Neural progenitor cell (in vitro differentiated cells): Measurements from ENCODE around the gene IQCN. TPM values are rescaled to one million over a fixed set of nuclear protein-coding genes. Genes with fewer than 3 reads are reported as not detected.

ENCODE experiments used
- DNase-seq: peaks from one replicate; pipeline ENCODE4 v3.0.0-alpha.2; 2016; ENCODE audit warnings: low spot score
- H2AFZ ChIP-seq: fragments of 200-600 bp; sonication (generic); replicated peaks from 2 replicates; pipeline ENCODE4 v1.6.1; 2016; ENCODE audit warnings: antibody characterized with exemption
- H3F3A ChIP-seq: fragments of 200-600 bp; sonication (generic); 2 replicates; pipeline ENCODE4 v1.6.1; 2016; ENCODE audit warnings: antibody characterized with exemption, low read depth
- H3K27ac ChIP-seq: fragments of 200-600 bp; sonication (generic); 2 replicates; pipeline ENCODE4 v1.5.1; 2016; ENCODE audit warnings: mild to moderate bottlenecking
- H3K27me3 ChIP-seq: fragments of 200-600 bp; sonication (generic); 2 replicates; pipeline ENCODE4 v1.6.1; 2016; ENCODE audit warnings: mild to moderate bottlenecking, moderate library complexity
- H3K36me3 ChIP-seq: fragments of 200-600 bp; sonication (generic); 2 replicates; pipeline ENCODE4 v1.5.1; 2016
- H3K4me1 ChIP-seq: fragments of 200-600 bp; sonication (generic); 2 replicates; pipeline ENCODE4 v1.6.1; 2016; ENCODE audit warnings: mixed run types
- H3K4me2 ChIP-seq: fragments of 200-600 bp; sonication (generic); 2 replicates; pipeline ENCODE4 v1.6.1; 2016
- H3K4me3 ChIP-seq: fragments of 200-600 bp; sonication (generic); 2 replicates; pipeline ENCODE4 v1.5.1; 2016
- H3K79me2 ChIP-seq: fragments of 200-600 bp; sonication (generic); 2 replicates; pipeline ENCODE4 v1.6.1; 2016; ENCODE audit warnings: low read depth
- H3K9ac ChIP-seq: fragments of 200-600 bp; sonication (generic); 2 replicates; pipeline ENCODE4 v1.6.1; 2016
- H3K9me3 ChIP-seq: fragments of 200-600 bp; sonication (generic); 2 replicates; pipeline ENCODE4 v1.5.1; 2016; ENCODE audit warnings: low read depth
- H4K20me1 ChIP-seq: fragments of 200-600 bp; sonication (generic); 2 replicates; pipeline ENCODE4 v1.6.1; 2016; ENCODE audit warnings: low read depth
- H3K27ac Mint-ChIP-seq: 3 replicates; pipeline ENCODE4 v1.8.0; 2021; ENCODE audit warnings: mixed read lengths
- H3K27me3 Mint-ChIP-seq: 2 replicates; pipeline ENCODE4 v1.8.0; 2022; ENCODE audit warnings: low read depth, mild to moderate bottlenecking, inconsistent platforms, moderate library complexity, mixed read lengths; ENCODE audit not compliant: insufficient read depth
- H3K36me3 Mint-ChIP-seq: 3 replicates; pipeline ENCODE4 v1.8.0; 2021; ENCODE audit warnings: mixed read lengths
- H3K4me1 Mint-ChIP-seq: 3 replicates; pipeline ENCODE4 v1.8.0; 2021; ENCODE audit warnings: mixed read lengths
- H3K4me3 Mint-ChIP-seq: 3 replicates; pipeline ENCODE4 v1.8.0; 2021; ENCODE audit warnings: mild to moderate bottlenecking, moderate library complexity, mixed read lengths
- H3K9me3 Mint-ChIP-seq: 3 replicates; pipeline ENCODE4 v1.8.0; 2020; ENCODE audit warnings: mixed read lengths
- EZH2 ChIP-seq: fragments of 200-600 bp; sonication (generic); IDR thresholded peaks from 2 replicates; pipeline ENCODE4 v1.6.1; 2017; ENCODE audit warnings: antibody characterized with exemption, mild to moderate bottlenecking, moderate library complexity
- EZH2phosphoT487 ChIP-seq: fragments of 200-600 bp; sonication (generic); IDR thresholded peaks from 2 replicates; pipeline ENCODE4 v1.6.1; 2017; ENCODE audit warnings: antibody characterized with exemption
- total RNA-seq: library from RNA; depleted of rRNA; stranded (reverse); fragments of >200 nt; gene quantifications from 2 replicates; pipeline ENCODE4 v1.2.3, GENCODE V29; 2015; ENCODE audit warnings: low replicate concordance
- TF ChIP-seq, protein P1 (sequence below): fragments of 200-600 bp; sonication (generic); IDR thresholded peaks from 2 replicates; pipeline ENCODE4 v1.5.1; 2017; ENCODE audit warnings: antibody characterized with exemption, mild to moderate bottlenecking

IQCN gene
- total RNA-seq, 1 donor from 2014 or later: 0.11 TPM

- no peak overlapping the region for H3K4me3 Mint-ChIP-seq
- peaks cover 28% of the 10 kb centered on the region for H3F3A ChIP-seq
- no peak overlapping the region for H3K4me2 ChIP-seq
- no peak overlapping the region for H3K9ac ChIP-seq
- H3K36me3 ChIP-seq: no peaks in the 10 kb centered on the region
- peaks cover 18% of the 10 kb centered on the region for H4K20me1 ChIP-seq
- H3K4me1 ChIP-seq: peaks cover 4% of the 10 kb centered on the region
- H2AFZ ChIP-seq: no peak overlapping the region
- H3K27me3 ChIP-seq: peaks cover 54% of the 10 kb centered on the region
- no peaks in the 10 kb centered on the region for H3K36me3 Mint-ChIP-seq
- no peaks in the 10 kb centered on the region for H3K79me2 ChIP-seq
- no peaks in the 10 kb centered on the region for H3K9me3 ChIP-seq
- no peak overlapping the region for H3K27ac ChIP-seq
- no peak for DNase-seq
- H3K4me1 Mint-ChIP-seq: peaks cover 21% of the 10 kb centered on the region
- no peak overlapping the region for H3K4me3 ChIP-seq
- H3K9me3 Mint-ChIP-seq: no peaks in the 10 kb centered on the region
- H3K27me3 Mint-ChIP-seq: peaks cover 50% of the 10 kb centered on the region
- no peak for TF ChIP-seq EZH2phosphoT487
- no peak for TF ChIP-seq EZH2
- TF ChIP-seq, protein P1, sequence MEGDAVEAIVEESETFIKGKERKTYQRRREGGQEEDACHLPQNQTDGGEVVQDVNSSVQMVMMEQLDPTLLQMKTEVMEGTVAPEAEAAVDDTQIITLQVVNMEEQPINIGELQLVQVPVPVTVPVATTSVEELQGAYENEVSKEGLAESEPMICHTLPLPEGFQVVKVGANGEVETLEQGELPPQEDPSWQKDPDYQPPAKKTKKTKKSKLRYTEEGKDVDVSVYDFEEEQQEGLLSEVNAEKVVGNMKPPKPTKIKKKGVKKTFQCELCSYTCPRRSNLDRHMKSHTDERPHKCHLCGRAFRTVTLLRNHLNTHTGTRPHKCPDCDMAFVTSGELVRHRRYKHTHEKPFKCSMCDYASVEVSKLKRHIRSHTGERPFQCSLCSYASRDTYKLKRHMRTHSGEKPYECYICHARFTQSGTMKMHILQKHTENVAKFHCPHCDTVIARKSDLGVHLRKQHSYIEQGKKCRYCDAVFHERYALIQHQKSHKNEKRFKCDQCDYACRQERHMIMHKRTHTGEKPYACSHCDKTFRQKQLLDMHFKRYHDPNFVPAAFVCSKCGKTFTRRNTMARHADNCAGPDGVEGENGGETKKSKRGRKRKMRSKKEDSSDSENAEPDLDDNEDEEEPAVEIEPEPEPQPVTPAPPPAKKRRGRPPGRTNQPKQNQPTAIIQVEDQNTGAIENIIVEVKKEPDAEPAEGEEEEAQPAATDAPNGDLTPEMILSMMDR: no peak
- H3K27ac Mint-ChIP-seq: no peak overlapping the region
Observed at GRCh38 chr19:18221815-18222725, 52.2 kb downstream of the IQCN start.

DNA sequence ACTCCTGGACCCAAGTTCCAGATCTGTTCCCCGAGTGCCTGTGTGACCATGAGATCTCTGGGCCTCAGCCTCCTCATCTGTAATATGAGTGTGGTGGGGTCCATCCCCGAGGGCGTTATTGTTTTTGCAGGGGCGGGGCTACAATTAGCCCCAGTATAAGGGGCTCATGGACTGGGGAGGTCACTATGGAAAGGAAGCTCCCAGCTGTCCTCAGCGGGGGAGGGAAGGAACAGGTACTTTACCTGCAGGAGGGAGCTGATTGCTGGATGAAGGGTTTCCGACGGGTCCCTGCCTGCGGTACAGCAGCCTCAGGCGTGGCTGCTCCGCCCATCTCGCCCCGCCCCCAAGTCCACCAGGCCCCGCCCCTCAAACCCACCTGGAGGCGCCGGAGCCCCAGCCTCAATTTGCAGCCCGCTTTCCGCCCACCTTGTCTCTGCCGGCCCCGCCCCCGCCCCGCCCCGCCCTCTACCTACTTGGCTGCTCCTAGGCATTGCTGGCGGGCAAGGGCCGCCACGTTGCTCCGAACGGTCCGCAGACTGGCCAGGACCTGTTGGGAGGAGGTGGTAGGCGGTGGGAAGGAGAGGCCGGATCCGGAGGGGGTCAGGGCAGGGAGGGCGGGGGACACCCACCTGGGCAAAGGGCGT is 53.5 kb downstream of the IQCN start:
- Mint-ChIP-seq H3K27me3 (peaks cover 43% of the 10 kb centered on the region), H3K4me1 (peaks cover 14% of the 10 kb centered on the region), H3K27ac (no peak overlapping the region), H3K36me3 (no peaks in the 10 kb centered on the region), H3K4me3 (no peak overlapping the region), H3K9me3 (no peaks in the 10 kb centered on the region)
- TF ChIP-seq EZH2 (no peak), EZH2phosphoT487 (no peak)
- TF ChIP-seq, protein P1: no peak
- peak; percentile 78 for DNase-seq
- Histone ChIP-seq H3K4me2 (peak overlapping the region; percentile 42), H3K9ac (no peak overlapping the region), H3K4me1 (peaks cover 4% of the 10 kb centered on the region), H3K27me3 (peaks cover 40% of the 10 kb centered on the region), H3K9me3 (no peaks in the 10 kb centered on the region), H2AFZ (no peak overlapping the region), H4K20me1 (peaks cover 13% of the 10 kb centered on the region), H3K79me2 (no peaks in the 10 kb centered on the region), H3K27ac (no peak overlapping the region), H3K4me3 (no peak overlapping the region), H3K36me3 (no peaks in the 10 kb centered on the region), H3F3A (peaks cover 22% of the 10 kb centered on the region)

GRCh38 chr19:18219911-18220631 is 54.2 kb downstream of the IQCN start:
- H3K9ac ChIP-seq: no peak overlapping the region
- Mint-ChIP-seq H3K36me3 (no peaks in the 10 kb centered on the region), H3K27me3 (peaks cover 39% of the 10 kb centered on the region), H3K4me1 (peaks cover 13% of the 10 kb centered on the region), H3K27ac (no peak overlapping the region), H3K9me3 (no peaks in the 10 kb centered on the region), H3K4me3 (no peak overlapping the region)
- no peaks in the 10 kb centered on the region for H3K79me2 ChIP-seq
- no peak overlapping the region for H3K4me3 ChIP-seq
- peaks cover 3% of the 10 kb centered on the region for H3K4me1 ChIP-seq
- peak overlapping the region; percentile 42 for H3K4me2 ChIP-seq
- H3K27me3 ChIP-seq: peaks cover 34% of the 10 kb centered on the region
- H3K36me3 ChIP-seq: no peaks in the 10 kb centered on the region
- TF ChIP-seq EZH2: no peak
- no peak for TF ChIP-seq EZH2phosphoT487
- TF ChIP-seq, protein P1: no peak
- H2AFZ ChIP-seq: no peak overlapping the region
- no peak overlapping the region for H3K27ac ChIP-seq
- H4K20me1 ChIP-seq: peaks cover 6% of the 10 kb centered on the region
- H3F3A ChIP-seq: peaks cover 16% of the 10 kb centered on the region
- no peaks in the 10 kb centered on the region for H3K9me3 ChIP-seq
- DNase-seq: no peak
